HepG2 (cell line): ENCODE results near the gene LDLR. TPM values are rescaled to one million over a fixed set of nuclear protein-coding genes. Genes with fewer than 3 reads are reported as not detected.

Source experiments
- HOXA3 ChIP-seq: sonication (generic); formaldehyde crosslinking; IDR thresholded peaks from 2 replicates; pipeline ENCODE4 v1.5.0; 2020; ENCODE audit warnings: missing genetic modification reagents
- KDM3A ChIP-seq: IDR thresholded peaks from 2 replicates; pipeline ENCODE4 v1.6.1; 2018; ENCODE audit warnings: low read depth, missing compliant biosample characterization
- MAF1 ChIP-seq: sonication (generic); formaldehyde crosslinking; IDR thresholded peaks from 2 replicates; pipeline ENCODE4 v1.5.0; 2020; ENCODE audit warnings: missing genetic modification reagents, borderline replicate concordance
- MIXL1 ChIP-seq: IDR thresholded peaks from 2 replicates; pipeline ENCODE4 v1.6.1; 2016
- MZF1 ChIP-seq: sonication (generic); formaldehyde crosslinking; IDR thresholded peaks from 2 replicates; pipeline ENCODE4 v1.8.1; 2023; ENCODE audit warnings: mild to moderate bottlenecking, missing genetic modification reagents, borderline replicate concordance
- NAIF1 ChIP-seq: sonication (generic); formaldehyde crosslinking; IDR thresholded peaks from 2 replicates; pipeline ENCODE4 v1.5.0; 2020; ENCODE audit warnings: mild to moderate bottlenecking, missing genetic modification reagents, borderline replicate concordance
- NFIB ChIP-seq: sonication (generic); formaldehyde crosslinking; IDR thresholded peaks from 2 replicates; pipeline ENCODE4 v1.9.0; 2021; ENCODE audit warnings: missing genetic modification reagents, mild to moderate bottlenecking, borderline replicate concordance
- NR2C2 ChIP-seq: sonication (generic); formaldehyde crosslinking; IDR thresholded peaks from 2 replicates; pipeline ENCODE4 v1.4.0; 2020; ENCODE audit warnings: missing genetic modification reagents, mild to moderate bottlenecking, moderate library complexity, borderline replicate concordance
- SMC3 ChIP-seq: IDR thresholded peaks from 2 replicates; pipeline ENCODE4 v1.6.1; 2011; ENCODE audit warnings: low read length, improper control_type of control experiment
- TMF1 ChIP-seq: sonication (generic); formaldehyde crosslinking; IDR thresholded peaks from 2 replicates; pipeline ENCODE4 v1.8.1; 2022; ENCODE audit warnings: low read depth, missing genetic modification reagents
- ZHX1 ChIP-seq: sonication (generic); formaldehyde crosslinking; IDR thresholded peaks from 2 replicates; pipeline ENCODE4 v1.8.1; 2022; ENCODE audit warnings: low read depth, mild to moderate bottlenecking, missing genetic modification reagents
- ZNF343 ChIP-seq: sonication (generic); formaldehyde crosslinking; IDR thresholded peaks from 2 replicates; pipeline ENCODE4 v1.4.0; 2020; ENCODE audit warnings: mild to moderate bottlenecking, missing genetic modification reagents
- ZNF510 ChIP-seq: sonication (generic); formaldehyde crosslinking; IDR thresholded peaks from 2 replicates; pipeline ENCODE4 v1.4.0; 2020; ENCODE audit warnings: low read depth, mild to moderate bottlenecking, missing genetic modification reagents
- ZNF629 ChIP-seq: sonication (generic); formaldehyde crosslinking; conservative IDR thresholded peaks from 2 replicates; pipeline ENCODE4 v1.5.0; 2020; ENCODE audit warnings: missing genetic modification reagents
- ZNF766 ChIP-seq: sonication (generic); formaldehyde crosslinking; IDR thresholded peaks from 2 replicates; pipeline ENCODE4 v1.5.0; 2020; ENCODE audit warnings: missing genetic modification reagents, borderline replicate concordance
- ZSCAN21 ChIP-seq: sonication (generic); formaldehyde crosslinking; IDR thresholded peaks from 2 replicates; pipeline ENCODE4 v1.8.0; 2022; ENCODE audit warnings: mild to moderate bottlenecking, missing genetic modification reagents, moderate library complexity, borderline replicate concordance
- ZSCAN29 ChIP-seq: sonication (generic); formaldehyde crosslinking; conservative IDR thresholded peaks from 2 replicates; pipeline ENCODE4 v1.4.0; 2020; ENCODE audit warnings: mild to moderate bottlenecking, missing genetic modification reagents
- ZSCAN9 ChIP-seq: IDR thresholded peaks from 2 replicates; pipeline ENCODE4 v1.6.1; 2016; ENCODE audit warnings: borderline replicate concordance
- polyA plus RNA-seq, 8 experiments: library from polyadenylated mRNA; depleted of rRNA in 3 of 8; stranded (reverse) in 7 of 8; unstranded in 1 of 8; fragments of >200 nt; fragmentation: Illumina TruSeq in 4 of 8; extraction: Trizol in 4 of 8; gene quantifications; 2 replicates each; pipeline versions ENCODE4 v1.2.1 to v1.2.3, GENCODE V29; 2011 to 2016; ENCODE audit warnings: low read depth in 4 of 8, missing spikeins in 1 of 8, mixed read lengths in 1 of 8; ENCODE audit not compliant: insufficient read depth in 1 of 8
- total RNA-seq, 5 experiments: library from RNA; depleted of rRNA; stranded (reverse); fragments of >200 nt; fragmentation: Illumina TruSeq; extraction: Trizol; gene quantifications; 2 replicates each; pipeline ENCODE4 v1.2.3, GENCODE V29; 2016; ENCODE audit warnings: low read depth in 1 of 5
- TF ChIP-seq, protein P1 (sequence below): sonication (generic); formaldehyde crosslinking; IDR thresholded peaks from 2 replicates; pipeline ENCODE4 v1.8.0; 2022; ENCODE audit warnings: missing genetic modification reagents, mild to moderate bottlenecking, borderline replicate concordance
- TF ChIP-seq, protein P2 (sequence below): sonication (generic); formaldehyde crosslinking; IDR thresholded peaks from 2 replicates; pipeline ENCODE4 v1.4.0; 2020; ENCODE audit warnings: missing genetic modification reagents

The LDLR gene
- total and polyA plus RNA-seq, 2 of the 13 experiments (the other 11 are each of a cell fraction or from before 2014, with no cell fraction given): 51.6 to 92.5 TPM

- TF ChIP-seq, protein P1, sequence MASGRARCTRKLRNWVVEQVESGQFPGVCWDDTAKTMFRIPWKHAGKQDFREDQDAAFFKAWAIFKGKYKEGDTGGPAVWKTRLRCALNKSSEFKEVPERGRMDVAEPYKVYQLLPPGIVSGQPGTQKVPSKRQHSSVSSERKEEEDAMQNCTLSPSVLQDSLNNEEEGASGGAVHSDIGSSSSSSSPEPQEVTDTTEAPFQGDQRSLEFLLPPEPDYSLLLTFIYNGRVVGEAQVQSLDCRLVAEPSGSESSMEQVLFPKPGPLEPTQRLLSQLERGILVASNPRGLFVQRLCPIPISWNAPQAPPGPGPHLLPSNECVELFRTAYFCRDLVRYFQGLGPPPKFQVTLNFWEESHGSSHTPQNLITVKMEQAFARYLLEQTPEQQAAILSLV (CRISPR knock-in tag): no peak
- TF ChIP-seq ZNF510 (CRISPR knock-in tag) (no peak), KDM3A (CRISPR knock-in tag) (0 out of 2 replicates have a peak, but pooled peaks have one; percentile 29), MAF1 (CRISPR knock-in tag) (no peak), ZSCAN29 (no peak), HOXA3 (no peak), ZHX1 (CRISPR knock-in tag) (no peak), ZSCAN21 (CRISPR knock-in tag) (0 out of 2 replicates have a peak, but pooled peaks have one; percentile 35), MIXL1 (CRISPR knock-in tag) (0 out of 2 replicates have a peak, but pooled peaks have one; percentile 20), SMC3 (peak; percentile 71), TMF1 (CRISPR knock-in tag) (no peak), NFIB (CRISPR knock-in tag) (no peak), MZF1 (CRISPR knock-in tag) (no peak), ZNF766 (CRISPR knock-in tag) (no peak), NAIF1 (CRISPR knock-in tag) (no peak), ZSCAN9 (CRISPR knock-in tag) (peak; percentile 68; the same call in 1 of the 2 replicates), ZNF343 (CRISPR knock-in tag) (no peak), NR2C2 (CRISPR knock-in tag) (no peak), ZNF629 (CRISPR knock-in tag) (peak; percentile 64)
- TF ChIP-seq, protein P2, sequence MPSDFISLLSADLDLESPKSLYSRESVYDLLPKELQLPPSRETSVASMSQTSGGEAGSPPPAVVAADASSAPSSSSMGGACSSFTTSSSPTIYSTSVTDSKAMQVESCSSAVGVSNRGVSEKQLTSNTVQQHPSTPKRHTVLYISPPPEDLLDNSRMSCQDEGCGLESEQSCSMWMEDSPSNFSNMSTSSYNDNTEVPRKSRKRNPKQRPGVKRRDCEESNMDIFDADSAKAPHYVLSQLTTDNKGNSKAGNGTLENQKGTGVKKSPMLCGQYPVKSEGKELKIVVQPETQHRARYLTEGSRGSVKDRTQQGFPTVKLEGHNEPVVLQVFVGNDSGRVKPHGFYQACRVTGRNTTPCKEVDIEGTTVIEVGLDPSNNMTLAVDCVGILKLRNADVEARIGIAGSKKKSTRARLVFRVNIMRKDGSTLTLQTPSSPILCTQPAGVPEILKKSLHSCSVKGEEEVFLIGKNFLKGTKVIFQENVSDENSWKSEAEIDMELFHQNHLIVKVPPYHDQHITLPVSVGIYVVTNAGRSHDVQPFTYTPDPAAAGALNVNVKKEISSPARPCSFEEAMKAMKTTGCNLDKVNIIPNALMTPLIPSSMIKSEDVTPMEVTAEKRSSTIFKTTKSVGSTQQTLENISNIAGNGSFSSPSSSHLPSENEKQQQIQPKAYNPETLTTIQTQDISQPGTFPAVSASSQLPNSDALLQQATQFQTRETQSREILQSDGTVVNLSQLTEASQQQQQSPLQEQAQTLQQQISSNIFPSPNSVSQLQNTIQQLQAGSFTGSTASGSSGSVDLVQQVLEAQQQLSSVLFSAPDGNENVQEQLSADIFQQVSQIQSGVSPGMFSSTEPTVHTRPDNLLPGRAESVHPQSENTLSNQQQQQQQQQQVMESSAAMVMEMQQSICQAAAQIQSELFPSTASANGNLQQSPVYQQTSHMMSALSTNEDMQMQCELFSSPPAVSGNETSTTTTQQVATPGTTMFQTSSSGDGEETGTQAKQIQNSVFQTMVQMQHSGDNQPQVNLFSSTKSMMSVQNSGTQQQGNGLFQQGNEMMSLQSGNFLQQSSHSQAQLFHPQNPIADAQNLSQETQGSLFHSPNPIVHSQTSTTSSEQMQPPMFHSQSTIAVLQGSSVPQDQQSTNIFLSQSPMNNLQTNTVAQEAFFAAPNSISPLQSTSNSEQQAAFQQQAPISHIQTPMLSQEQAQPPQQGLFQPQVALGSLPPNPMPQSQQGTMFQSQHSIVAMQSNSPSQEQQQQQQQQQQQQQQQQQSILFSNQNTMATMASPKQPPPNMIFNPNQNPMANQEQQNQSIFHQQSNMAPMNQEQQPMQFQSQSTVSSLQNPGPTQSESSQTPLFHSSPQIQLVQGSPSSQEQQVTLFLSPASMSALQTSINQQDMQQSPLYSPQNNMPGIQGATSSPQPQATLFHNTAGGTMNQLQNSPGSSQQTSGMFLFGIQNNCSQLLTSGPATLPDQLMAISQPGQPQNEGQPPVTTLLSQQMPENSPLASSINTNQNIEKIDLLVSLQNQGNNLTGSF (CRISPR knock-in tag): no peak
These were observed 48.5 kb downstream of the LDLR start (continued) for GRCh38 chr19:11137542-11138384.
